ENCODE data around the gene AP1M2.

- TF ChIP-seq CTCF (IDR thresholded peaks at IDR 0.05) (no peak), POLR2AphosphoS5 (IDR thresholded peaks at IDR 0.05) (no peak), POLR2A (IDR thresholded peaks at IDR 0.05) (no peak)
These were observed 15.4 kb upstream of the AP1M2 start for GRCh38 chr19:10602330-10603083.
